Smooth muscle cell of the brain vasculature (primary cell): Measurements from ENCODE around the gene RHBDL1.

ENCODE experiments used
- DNase-seq: peaks from one replicate; pipeline ENCODE4 v3.0.0-alpha.2; 2012; ENCODE audit warnings: low read depth, low spot score

Gene RHBDL1

DNA sequence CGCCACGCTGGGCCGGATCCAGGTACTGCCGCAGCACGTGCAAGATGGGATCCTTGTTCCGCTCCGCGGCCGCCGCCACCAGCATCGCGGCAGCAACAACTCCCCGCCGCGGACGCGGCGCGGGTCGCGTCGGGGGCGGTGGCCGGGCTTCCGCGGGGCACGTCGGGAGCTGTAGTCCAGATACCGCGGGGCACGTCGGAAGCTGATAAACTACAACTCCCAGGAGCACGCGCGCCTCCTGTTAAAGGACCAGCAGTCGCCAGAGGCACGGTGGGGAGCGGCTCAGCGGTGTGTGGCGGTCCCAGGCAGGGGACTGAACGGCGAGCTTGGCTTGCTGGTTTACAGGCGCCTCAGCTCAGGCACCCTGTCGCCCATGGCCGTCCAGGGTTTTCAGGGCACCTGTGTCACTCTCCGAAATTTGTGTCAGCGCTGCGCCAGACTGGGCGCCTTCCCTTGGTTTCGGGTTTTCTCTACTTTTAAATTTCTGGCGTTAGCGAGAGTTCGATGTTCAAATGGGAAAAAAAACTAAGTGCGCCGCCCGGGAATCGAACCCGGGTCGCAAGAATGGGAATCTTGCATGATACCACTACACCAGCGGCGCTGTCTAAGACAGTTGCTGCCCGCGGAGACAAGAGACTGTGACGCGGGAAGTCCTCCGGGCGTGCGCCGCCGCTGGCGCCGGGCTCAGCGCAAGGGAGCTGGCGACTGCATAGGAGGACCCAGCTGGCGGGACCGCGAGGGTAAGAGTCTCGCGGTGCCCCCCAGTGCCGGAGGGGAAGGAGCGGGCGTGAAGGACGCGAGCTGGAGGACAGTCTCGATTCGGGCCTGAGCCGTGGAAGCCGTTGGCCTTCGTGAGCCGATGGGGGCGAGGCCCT is 39.0 kb upstream of the RHBDL1 start, which contains the start of gene METTL26:
Gene METTL26, minus strand, starts transcription at position 100 of the 875 bp plus-strand sequence. Its CDS starts 15 bp downstream, at position 85.
- DNase-seq, result peak; percentile 75

DNA sequence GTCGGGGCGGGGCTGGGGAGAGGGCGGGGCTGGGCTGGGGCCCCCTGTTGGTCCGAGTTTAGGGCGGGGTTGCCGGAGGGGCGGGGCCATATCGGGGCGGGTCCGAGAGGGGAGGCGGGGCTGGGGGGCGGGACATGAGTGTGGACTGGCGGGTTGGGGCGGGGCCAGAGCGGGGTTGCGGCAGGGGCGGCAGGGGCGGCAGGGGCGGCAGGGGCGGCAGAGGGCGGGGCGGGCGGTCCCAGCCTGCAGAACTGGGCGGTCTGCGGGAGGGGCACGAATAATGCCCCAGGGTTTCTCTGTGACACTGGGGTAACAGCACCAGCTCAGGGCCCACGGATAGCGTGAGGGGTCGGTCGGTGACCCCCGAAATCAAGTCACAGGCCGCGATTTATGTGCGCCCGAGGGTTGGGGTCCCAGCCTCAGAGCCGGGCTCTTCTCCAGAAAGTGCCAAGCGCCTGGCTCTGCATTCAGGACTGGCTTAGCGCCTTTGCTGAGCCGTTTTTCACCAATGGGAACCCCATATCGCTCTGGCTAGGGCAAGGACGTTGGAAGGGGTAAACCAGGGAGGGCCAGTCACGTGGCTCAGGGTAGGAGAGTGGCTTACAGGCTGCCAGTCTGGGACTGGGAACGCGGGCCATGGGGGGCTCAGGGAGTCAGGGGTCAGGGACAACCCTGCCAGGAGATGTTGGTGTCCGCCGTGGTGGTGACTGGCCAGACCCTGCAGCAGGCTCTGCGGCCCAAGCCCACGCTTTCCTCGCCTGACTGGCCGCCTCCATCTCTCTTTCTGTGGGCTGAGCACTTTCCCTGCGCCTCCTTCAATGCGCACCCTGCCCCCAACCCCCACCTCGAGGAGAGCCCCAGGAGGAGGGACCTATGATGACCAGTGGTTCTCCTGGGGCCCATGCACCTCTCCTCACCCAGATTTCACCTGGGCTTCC is 38.1 kb upstream of the RHBDL1 start:
- DNase-seq, result no peak

DNA sequence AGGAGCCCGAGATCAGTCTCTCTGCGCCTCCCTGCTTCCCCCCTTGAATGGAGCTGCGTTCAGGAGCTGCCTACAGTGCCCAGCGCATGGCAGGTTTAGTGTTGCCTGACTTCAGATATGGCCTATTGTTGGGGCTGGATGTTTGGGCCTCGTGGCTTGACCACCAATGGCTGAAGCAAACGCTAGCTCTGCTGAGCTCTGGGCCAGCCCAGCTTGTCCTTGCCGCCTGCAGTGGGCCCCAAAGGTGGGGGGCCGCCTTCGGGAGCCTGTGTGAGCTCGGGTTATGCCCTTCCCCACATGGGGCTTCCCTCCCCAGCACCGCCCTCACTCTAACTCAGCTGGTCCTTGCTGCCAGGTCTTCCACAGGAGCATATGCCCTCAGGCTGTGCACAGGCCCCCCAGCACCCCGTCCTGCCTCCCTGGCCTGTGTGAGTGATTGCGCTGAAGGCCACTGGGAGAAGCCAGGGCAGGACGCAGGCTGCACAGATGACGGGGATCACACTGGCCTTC is 37.4 kb upstream of the RHBDL1 start:
- no peak for DNase-seq

DNA sequence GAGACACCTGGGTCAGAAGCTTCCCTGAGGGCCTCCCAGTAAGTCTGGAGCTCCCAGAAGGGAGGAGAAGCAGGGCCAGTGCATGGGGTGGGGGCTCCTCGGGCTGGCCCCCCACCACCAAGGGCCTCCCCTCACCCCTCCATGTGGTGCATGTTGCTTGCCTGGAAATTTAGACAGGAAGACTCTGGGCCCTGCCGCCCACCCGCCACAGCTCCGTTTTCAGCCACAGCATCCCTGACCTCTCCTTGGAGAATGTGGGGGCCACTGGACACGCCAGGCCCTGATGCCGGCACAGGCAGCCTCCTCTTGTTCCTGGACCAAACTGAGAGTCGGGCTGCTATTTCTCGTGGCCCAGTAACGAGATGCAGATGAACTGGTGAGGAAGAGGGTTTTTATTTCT is 36.6 kb upstream of the RHBDL1 start:
- no peak for DNase-seq

DNA sequence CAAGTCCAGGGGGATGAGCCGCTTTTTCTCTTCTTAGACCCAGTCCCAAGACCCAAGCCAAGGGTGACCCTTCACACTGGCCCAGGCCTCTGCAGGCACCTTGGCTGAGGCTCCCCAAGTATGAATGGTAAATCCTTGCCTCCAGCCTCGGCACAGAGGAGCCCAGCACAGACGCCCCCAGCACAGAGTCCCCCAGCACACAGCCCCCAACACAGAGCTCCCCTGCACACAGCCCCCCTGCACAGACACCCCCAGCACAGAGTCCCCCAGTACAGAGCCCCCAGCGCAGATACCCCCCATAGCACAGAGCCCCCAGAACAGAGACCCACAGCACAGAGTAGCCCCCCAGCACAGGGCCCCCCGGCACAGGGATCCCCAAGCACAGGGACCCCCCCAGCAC is 34.9 kb upstream of the RHBDL1 start:
- no peak for DNase-seq

DNA sequence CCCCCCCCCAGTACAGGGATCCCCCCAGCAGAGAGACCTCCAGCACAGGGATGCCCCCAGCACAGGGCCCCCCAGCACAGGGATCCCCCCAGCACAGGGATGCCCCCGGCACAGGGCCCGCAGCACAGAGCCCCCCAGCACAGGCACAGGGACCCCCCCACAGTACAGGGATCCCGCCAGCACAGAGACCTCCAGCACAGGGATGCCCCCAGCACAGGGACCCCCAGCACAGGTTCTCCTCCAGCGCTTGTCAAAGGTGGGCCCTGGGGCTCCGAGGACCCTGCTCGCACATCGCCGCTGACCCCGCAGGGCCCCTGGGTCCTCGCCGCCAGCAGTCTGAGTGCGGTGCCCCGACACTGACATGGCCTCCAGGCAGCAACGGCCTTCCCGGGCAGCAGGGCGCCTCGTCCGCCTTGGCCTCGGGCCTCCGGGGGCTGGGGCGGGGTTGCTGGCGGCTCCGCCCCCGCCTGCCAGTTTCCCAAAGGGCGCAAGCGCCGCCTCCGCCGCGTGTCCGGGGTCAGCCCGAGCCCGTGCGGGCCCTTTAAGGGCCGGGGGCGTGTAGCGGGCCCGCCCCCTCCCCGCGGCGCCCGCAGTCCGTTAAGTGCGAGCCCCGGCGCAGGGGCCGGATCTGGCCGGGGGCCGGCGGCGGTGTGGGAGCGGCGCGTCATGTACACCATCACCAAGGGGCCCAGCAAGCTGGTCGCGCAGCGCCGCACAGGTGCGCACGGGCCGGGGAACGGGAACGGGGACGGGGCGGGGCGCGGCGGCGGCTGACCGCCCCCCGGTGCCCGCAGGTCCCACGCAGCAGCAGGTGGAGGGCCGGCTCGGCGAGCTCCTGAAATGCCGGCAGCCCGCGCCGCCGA is 33.9 kb upstream of the RHBDL1 start, which contains the start of gene MCRIP2:
Gene MCRIP2, plus strand, starts transcription at position 503 of the 863 bp plus-strand sequence. Its CDS starts 164 bp downstream, at position 667.
- DNase-seq, result no peak

DNA sequence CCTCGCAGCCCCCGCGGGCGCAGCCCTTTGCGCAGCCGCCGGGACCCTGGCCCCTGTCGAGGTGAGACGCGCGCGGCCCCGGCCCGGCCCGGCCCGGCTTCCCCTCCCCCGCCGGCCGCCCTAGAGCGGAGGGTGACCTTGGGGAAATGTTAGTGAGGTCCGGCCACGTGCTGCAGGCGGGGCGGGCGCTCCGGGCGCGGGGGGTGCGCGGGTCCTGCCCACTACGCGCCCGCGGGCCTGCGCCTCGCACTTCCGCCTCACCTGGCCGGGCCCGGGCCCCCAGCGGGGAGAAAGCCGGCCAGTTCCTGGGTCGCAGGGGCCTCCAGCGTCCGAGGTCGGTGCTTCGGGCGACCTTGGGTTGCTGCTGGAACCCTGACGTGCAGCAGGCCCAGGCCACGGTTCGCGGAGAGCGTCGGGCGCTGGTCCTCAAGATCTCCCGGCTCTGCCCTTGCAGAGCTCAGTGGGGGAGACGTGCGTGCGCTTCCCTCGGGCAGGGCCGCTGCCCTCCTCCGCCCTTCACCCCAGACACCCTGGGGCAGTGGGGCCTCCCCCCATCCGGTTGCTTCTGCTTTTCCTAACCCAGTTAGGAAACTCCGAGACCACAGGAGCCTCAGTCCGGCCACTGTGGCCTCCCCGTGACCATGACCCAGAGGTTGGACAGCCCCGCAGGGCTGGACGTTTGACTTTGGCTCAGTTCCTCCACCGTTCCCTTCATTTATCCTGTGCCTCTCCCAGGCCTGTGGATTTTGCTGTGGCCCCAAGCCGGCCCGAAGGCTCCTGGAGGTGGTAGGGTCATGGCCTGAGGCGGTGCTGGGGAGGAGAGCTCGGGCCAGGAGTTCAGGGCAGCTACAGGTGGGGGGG is 33.1 kb upstream of the RHBDL1 start:
- DNase-seq, result no peak

DNA sequence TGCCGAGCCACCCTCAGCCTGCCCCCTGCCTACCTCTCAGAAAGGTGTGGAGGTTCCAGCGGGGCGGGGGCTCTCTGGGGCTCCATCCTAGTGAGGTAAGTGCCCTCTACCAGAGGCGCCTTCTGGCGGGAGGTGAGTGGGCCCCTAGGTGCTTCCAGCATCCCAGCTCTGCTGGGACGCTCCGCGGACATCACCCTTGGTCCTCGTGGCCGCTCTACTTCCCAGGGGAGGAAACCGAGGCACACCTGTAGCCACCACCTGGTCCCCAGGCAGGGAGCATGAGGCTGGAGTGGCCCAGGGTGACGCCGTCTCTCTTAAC is 32.5 kb upstream of the RHBDL1 start:
- no peak for DNase-seq

DNA sequence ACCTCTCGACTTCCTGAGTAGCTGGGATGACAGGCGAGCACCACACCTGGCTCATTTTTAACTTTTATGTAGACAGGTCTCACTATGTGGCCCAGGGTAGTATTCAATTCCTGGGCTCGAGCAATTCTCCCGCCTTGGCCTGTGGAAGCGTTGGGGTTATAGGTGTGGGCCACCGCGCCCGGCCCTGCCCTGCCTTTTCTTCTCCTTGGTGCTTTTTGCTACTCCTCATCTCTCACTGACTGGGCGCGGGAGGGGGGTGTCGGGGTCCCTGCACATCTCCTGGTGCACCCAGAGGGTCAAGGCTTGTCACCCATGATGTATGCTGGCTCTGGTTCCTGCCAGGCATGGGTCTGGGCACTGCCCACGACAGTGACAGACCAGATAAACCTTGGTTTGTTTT is 30.9 kb upstream of the RHBDL1 start:
- DNase-seq, result no peak

DNA sequence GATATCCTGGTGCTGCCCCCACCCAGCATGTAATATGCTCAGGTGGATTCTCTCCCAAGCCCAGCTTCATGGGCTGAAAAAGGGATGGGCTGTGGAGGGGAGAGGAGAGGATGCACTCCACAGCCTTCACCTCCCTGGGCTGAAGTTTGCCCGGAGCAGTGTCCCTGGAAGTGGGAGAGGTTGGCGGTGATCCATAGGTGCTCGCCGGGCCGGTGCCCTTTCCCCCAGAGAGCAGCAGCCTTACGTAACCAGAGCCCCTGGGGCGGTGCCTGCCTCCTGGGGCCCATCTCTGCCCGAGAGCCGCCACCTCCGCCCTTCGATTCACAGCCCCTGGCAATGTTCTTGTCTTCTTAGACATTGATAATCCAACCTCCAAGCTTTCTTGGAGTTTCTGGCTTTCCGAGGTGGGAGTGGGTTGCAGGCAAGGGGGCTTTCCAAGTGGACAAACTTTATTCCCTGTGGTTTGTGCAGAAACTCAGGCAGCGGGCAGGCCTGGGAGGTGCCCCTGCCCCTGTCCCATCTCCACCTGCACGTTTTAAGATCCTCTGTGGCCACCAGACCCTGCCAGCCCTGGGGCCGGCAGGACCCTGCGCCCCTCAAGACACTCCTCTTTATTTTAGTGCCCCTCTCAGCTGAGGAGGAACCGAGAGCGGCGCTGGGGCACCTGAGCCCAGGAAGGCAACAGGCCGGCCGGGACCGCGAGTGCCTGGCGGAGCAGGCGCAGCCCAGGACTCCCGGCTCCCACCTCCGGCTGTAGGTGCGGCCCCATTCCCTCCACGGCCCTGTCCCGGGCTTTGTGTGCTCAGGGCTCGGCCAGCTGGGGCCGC is 29.4 kb upstream of the RHBDL1 start:
- DNase-seq, result no peak

DNA sequence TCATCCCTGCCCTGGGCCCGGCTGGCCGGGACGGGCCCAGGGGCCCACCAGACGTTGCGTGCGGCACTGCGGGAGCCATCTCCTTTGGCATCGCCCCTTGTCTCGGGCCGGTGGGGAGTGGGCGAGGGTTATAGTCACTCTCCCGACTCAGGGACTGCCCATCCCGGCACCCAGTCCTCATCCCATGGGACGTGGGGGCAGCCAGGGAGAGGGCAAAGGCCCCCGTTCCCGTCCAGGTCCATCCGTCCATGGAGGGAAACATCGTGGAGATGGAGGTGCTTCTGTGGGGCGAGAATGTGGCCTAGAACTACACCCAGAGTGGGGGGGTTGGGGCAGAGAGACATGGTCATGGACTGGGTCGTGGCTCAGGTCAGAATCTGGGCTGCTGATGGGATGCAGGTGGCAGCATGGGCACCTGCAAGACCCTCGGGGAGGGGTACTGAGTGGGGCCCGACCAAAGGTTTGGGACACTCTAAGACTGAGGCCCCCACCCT is 28.7 kb upstream of the RHBDL1 start:
- DNase-seq, result no peak

DNA sequence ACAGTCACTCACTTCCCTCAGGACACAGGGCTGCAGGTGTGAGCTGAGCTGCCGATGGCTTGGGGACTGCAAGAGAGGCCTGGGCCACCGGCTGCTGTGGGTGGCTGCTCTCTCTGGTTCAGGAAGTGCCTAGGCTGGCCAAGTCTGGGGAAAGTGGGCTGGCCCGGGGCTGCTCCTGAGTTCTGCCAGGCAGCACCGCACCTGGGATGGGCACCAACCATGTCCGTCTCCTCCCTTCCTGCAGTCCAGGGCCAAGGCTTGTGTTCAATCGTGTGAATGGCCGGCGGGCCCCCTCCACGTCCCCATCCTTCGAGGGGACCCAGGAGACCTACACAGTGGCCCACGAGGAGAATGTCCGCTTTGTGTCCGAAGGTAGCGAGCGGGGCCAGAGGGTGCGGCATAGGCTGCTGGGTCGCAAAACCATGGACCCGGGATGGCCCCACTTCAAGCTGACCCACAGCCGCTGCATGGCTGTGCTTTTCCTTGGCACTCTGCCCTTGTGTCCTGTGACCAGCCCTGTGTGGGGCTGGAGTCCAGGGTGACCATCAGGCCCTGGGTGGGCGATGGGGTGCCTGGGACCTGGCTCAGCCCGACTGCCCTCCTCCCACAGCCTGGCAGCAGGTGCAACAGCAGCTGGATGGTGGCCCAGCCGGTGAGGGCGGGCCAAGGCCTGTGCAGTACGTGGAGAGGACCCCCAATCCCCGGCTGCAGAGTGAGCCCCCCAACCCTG is 28.1 kb upstream of the RHBDL1 start:
- no peak for DNase-seq

DNA sequence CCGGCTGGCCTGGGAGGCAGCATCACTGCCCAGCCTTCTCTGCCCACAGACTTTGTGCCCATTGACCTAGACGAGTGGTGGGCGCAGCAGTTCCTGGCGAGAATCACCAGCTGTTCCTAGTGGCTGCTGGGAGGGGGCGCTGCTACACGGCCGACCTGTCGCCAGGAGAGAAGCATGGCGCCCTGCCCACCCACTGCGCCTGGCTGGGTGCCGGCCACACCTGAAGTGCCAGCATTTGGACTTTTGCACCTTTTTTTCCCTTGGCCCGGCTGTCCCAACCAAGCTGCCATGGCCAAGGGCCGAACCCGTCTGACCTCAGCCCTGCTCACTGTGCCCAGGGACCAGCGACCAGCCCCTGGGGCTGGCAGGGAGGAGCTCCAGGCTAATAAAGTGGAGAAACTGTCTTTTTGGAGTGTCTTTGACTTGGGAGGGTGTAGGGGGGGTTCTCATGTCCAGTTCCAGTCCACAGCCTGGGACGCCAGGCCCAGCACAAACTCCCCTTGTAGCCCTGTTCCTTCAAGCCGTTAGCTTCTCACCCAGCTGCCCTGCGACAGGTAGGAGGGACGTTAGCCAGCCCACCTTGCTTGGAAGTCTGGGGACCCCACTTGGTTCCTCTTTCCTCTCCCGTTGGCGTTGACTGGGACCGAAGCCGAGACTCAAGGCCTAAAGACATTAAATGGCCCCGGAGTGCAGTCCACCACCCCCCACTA is 27.2 kb upstream of the RHBDL1 start:
- DNase-seq, result no peak

DNA sequence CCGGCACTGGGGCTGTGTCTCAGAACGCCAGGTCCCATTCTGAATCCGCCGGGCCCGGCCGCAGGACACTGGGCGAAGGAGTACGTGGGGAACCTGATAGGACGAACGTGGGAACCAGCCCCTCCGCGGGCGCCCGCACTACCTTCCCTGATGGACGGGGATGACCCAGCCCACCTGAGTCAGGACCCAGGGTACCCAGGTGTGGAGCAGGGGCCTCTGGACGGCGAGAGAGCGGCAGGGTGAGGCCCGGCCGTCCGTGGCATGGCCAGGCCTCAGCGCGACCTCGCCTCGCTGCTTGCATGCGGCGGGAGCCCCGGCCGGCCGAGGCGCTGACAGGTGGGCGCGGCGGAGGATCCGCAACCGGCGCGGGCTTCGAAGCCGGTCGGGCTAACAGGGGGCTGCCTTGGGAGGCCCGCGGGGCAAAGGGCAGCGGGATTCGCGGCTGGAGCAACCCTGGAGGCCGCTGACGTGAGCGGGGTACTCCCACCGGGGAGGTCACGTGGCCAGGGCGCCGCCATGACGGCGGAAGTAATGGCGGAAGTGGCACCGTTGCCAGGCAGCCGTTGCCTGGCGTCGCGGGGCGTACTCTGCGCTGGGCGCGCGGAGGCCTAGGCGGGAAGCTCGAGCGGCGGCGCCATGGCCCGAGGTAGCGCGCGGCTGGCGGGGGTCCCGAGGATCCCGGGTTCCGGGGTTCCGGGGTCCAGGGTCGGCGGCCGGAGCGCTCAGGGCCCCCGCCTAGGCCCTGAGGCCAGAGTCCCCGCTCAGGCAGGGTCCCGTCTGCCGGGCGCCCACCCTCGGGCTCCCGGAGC is 26.5 kb upstream of the RHBDL1 start, which contains the start of gene WDR90:
Gene WDR90, plus strand, starts transcription at position 585 of the 809 bp plus-strand sequence. Its CDS starts 52 bp downstream, at position 637.
- DNase-seq, result peak; percentile 50

DNA sequence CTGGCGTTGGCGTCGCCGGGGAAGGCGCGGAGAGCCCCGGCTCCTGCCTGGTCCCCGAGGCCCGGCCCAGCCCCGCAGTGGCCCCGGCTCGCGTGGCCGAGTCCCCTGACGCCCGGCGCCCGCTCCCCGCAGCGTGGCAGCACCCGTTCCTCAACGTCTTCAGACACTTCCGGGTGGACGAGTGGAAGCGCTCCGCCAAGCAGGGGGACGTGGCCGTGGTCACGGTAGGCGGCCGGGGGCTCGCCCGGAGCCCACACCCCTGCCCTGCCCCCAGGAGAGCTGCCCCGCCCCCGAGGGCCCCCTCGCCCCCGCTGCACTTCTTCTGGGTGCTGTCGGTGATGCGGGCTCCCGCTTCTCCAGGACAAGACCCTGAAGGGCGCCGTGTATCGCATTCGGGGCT is 25.8 kb upstream of the RHBDL1 start:
- no peak for DNase-seq

DNA sequence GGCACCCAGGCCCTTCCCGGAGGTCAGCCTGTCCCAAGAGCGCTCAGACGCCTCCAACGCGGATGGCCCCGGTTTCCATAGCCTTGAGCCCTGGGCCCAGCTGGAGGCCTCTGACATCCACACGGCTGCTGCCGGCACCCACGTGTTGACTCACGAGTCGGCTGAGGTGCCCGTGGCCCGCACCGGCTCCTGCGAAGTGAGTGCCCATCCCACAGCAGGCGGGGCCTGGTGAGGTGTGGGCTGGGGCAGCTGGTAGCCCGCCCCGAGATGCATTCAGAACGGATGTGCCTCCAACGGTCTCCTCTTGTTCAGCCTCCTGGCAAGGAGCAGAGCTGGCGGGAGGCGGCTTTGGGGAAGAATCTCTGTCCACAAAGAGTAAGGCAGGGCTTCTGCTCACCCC is 23.6 kb upstream of the RHBDL1 start:
- DNase-seq, result no peak
